Stimulated activated memory B cell treated with anti-CD40 and anti-IgM and Interleukin-4, amounts not matched to agents 10 μg/mL and 1 μg/mL and 100 μg/mL, for 72 hours (primary cell): ENCODE results near the gene PRDM1.

Source experiments
- ATAC-seq: fragments of 150-1000 bp; cut with Tn5 transposase; 2 replicates; pipeline ENCODE4 v1.10.0; 2021
- H3K27ac Mint-ChIP-seq: one replicate; pipeline ENCODE4 v1.8.0; 2022; ENCODE audit warnings: mild to moderate bottlenecking, mixed read lengths
- H3K27me3 Mint-ChIP-seq: one replicate; pipeline ENCODE4 v1.8.0; 2022; ENCODE audit warnings: mixed read lengths
- H3K36me3 Mint-ChIP-seq: one replicate; pipeline ENCODE4 v1.8.0; 2022; ENCODE audit warnings: mixed read lengths
- H3K4me1 Mint-ChIP-seq: one replicate; pipeline ENCODE4 v1.8.0; 2022; ENCODE audit warnings: mixed read lengths
- H3K4me3 Mint-ChIP-seq: one replicate; pipeline ENCODE4 v1.8.0; 2022; ENCODE audit warnings: mild to moderate bottlenecking, moderate library complexity, mixed read lengths
- H3K9me3 Mint-ChIP-seq: one replicate; pipeline ENCODE4 v1.8.0; 2022; ENCODE audit warnings: mixed read lengths

Gene PRDM1

GRCh38 chr6:106113256-106113959, 27.3 kb downstream of the PRDM1 start:
- peaks cover 8% of the 10 kb centered on the region for H3K36me3 Mint-ChIP-seq
- no peak for ATAC-seq
- H3K27me3 Mint-ChIP-seq = no peaks in the 10 kb centered on the region
- no peak overlapping the region for H3K4me3 Mint-ChIP-seq
- H3K4me1 Mint-ChIP-seq = peaks cover 48% of the 10 kb centered on the region
- no peaks in the 10 kb centered on the region for H3K9me3 Mint-ChIP-seq
- H3K27ac Mint-ChIP-seq = peak overlapping the region; percentile 74

DNA sequence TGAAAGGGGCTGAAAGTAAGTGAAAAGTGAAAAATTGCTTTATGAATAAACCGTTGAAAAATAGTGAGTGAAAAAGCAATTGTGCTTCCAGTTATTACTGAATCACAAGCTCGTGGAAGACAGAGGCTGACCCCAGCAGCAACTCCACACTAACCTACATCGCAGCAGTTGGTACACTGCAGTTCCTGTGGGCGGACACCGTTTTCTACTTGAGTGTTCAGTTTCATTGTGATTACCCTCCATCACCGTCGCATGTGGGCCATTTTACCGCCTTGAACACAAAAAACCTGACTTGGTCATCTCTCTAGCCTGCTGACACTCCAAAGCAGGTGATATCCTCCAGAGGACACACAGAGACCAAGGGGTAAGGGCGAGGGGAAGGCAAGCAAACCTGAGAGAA, 28.4 kb downstream of the PRDM1 start:
- ATAC-seq = peak; percentile 90
- Mint-ChIP-seq H3K27me3 (no peaks in the 10 kb centered on the region), H3K27ac (peak overlapping the region; percentile 74), H3K4me3 (peak overlapping the region; percentile 46), H3K9me3 (no peaks in the 10 kb centered on the region), H3K36me3 (peaks cover 6% of the 10 kb centered on the region), H3K4me1 (peaks cover 48% of the 10 kb centered on the region)

DNA sequence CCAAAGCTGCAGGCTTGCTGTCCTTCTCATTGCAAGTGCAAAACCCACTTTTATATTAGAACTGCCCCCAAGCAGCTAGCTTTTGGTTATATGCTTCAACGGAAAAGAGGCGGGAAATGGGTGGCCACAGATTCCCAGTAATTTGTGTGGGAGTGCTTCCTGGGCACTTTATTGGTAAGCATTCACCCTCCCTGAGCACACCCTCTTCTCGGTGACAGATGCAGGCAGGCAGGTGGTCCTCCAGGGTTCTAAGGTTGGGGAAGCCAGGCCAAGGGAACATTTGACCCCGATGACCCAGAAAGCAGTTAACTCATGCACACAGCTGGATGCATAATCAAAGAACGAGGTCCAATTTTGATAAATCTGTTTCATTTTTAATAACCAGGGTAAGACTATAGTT, 29.1 kb downstream of the PRDM1 start:
- H3K27me3 Mint-ChIP-seq = no peaks in the 10 kb centered on the region
- no peaks in the 10 kb centered on the region for H3K36me3 Mint-ChIP-seq
- H3K9me3 Mint-ChIP-seq = no peaks in the 10 kb centered on the region
- H3K4me1 Mint-ChIP-seq = peaks cover 48% of the 10 kb centered on the region
- H3K4me3 Mint-ChIP-seq = no peak overlapping the region
- no peak for ATAC-seq
- peak overlapping the region; percentile 74 for H3K27ac Mint-ChIP-seq

DNA sequence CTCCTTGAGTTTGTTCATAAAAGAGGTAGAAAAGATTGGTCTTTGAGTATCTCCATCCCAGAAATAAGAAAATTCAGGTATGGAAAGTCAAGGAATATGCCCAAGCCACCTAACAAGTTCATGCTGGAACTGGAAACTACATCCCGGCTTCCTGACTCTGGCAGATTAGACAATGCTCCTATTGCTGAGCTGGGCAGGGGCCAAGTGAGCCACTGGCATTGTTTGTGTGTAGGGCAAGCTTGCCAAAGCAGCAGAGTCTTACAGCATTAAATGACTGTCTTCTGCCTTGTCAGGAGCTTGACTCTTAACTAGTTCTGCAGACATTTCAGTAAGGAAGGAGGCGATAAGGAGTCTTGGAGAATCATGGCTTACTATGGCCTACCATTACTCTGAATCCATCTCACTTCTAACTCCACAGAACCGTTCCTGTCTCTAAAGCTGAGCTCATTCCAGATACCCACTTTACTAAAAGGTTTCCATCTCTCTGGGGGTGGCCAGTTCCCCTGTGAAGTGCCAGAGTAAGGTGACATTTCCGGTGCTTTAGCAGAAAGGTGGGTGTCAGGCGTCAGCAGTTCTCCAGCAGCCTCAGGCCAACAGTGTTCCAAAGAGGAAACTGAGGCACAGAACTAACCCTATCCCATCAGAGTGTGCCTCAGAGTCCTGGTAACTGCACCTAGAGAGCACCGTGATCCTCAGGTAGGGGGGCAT, 30.1 kb downstream of the PRDM1 start:
- Mint-ChIP-seq H3K27me3 (no peaks in the 10 kb centered on the region), H3K4me3 (no peak overlapping the region), H3K4me1 (peaks cover 48% of the 10 kb centered on the region), H3K9me3 (no peaks in the 10 kb centered on the region), H3K27ac (no peak overlapping the region), H3K36me3 (no peaks in the 10 kb centered on the region)
- ATAC-seq = no peak

DNA sequence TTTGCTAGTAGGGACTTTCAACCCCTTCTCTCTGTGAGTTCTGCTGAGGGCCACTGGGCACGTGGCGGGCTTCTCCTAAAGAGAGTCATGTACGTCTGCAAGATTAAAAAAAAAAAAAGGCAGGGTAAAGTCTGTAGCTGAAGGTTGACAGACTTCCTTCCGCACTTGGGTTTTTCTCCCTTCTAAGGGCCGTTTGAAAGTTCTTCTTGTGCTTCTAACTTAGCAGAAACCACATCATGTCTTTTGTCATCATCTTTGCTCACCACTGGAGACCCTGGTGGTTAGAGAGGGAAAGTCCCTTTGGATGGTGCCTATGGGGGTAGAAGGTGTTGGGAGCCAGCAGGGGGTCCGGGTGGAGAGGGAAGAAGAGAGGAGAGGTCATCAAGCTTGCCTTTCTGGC, 31.4 kb downstream of the PRDM1 start:
- H3K27ac Mint-ChIP-seq = peak overlapping the region; percentile 68
- peaks cover 37% of the 10 kb centered on the region for H3K4me1 Mint-ChIP-seq
- no peak overlapping the region for H3K4me3 Mint-ChIP-seq
- H3K9me3 Mint-ChIP-seq = no peaks in the 10 kb centered on the region
- ATAC-seq = peak; percentile 85
- H3K27me3 Mint-ChIP-seq = no peaks in the 10 kb centered on the region
- H3K36me3 Mint-ChIP-seq = no peaks in the 10 kb centered on the region

DNA sequence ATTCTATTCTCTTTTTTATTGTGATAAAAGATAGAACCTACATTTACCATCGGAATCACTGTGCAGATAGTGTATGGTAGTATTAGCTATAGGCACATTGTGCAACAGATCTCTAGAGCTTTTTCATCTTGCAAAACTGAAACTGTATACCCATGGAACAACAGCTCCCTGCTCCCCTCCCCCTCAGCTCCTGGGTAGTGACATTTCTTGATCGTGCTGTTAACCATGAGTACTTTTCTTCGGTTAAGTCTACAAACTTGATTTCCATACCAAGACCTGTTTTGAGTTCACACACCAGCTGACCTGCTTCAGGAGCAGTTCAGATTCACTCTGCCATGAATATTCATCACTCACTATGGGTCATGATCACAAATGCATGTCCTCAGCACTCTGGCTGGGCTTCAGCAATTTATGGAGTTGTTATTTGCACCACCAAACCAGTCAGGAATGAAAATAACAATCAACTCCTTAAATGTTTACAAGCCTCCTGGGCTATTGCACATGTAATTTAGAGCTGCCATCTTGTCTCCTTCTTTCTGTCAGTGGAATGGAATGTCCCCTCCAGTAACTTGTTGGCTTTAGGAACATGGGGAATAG, 32.8 kb downstream of the PRDM1 start:
- H3K27ac Mint-ChIP-seq = no peak overlapping the region
- ATAC-seq = no peak
- peaks cover 31% of the 10 kb centered on the region for H3K4me1 Mint-ChIP-seq
- no peaks in the 10 kb centered on the region for H3K36me3 Mint-ChIP-seq
- no peaks in the 10 kb centered on the region for H3K9me3 Mint-ChIP-seq
- H3K4me3 Mint-ChIP-seq = no peak overlapping the region
- no peaks in the 10 kb centered on the region for H3K27me3 Mint-ChIP-seq

GRCh38 chr6:106119546-106119945, 33.4 kb downstream of the PRDM1 start:
- Mint-ChIP-seq H3K36me3 (no peaks in the 10 kb centered on the region), H3K27me3 (no peaks in the 10 kb centered on the region), H3K4me1 (peaks cover 31% of the 10 kb centered on the region), H3K9me3 (no peaks in the 10 kb centered on the region), H3K4me3 (no peak overlapping the region), H3K27ac (no peak overlapping the region)
- no peak for ATAC-seq

GRCh38 chr6:106120006-106120405, 33.9 kb downstream of the PRDM1 start:
- Mint-ChIP-seq H3K27me3 (no peaks in the 10 kb centered on the region), H3K4me3 (no peak overlapping the region), H3K36me3 (no peaks in the 10 kb centered on the region), H3K4me1 (peaks cover 31% of the 10 kb centered on the region), H3K27ac (no peak overlapping the region), H3K9me3 (no peaks in the 10 kb centered on the region)
- no peak for ATAC-seq

GRCh38 chr6:106120406-106120805, 34.3 kb downstream of the PRDM1 start:
- Mint-ChIP-seq H3K27ac (no peak overlapping the region), H3K4me1 (peaks cover 30% of the 10 kb centered on the region), H3K4me3 (no peak overlapping the region), H3K36me3 (no peaks in the 10 kb centered on the region), H3K9me3 (no peaks in the 10 kb centered on the region), H3K27me3 (no peaks in the 10 kb centered on the region)
- ATAC-seq = no peak

DNA sequence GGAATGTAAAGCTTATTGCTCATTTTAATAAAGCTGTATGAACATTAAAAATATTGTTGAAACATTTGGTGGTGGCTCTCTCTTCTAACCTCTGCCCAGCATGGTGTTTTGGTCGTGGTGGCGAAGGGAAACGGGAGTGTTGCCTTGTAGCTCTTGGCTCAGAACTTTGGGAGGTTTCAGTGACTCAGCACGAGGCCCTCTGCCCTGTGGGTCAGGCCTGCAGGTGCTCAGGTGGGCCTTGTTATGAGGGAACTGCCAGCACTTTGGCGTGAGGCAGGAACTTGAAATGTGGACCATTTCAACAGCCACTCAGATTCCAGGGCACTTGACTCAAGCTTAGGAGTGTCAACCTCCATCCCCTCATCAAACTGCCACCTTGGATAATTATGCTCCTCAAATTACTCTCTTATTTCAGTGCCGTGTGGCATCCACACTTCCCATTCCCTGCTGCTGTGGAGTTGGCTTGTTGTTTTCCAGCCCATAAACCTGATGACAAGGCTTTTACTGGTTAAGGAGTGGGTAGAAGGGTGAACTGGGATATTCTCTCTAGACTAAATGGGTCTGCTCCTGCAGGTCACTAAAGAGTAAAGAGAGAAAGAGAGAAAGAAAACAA, 36.3 kb downstream of the PRDM1 start:
- Mint-ChIP-seq H3K27ac (no peak overlapping the region), H3K9me3 (no peaks in the 10 kb centered on the region), H3K36me3 (no peaks in the 10 kb centered on the region), H3K27me3 (no peaks in the 10 kb centered on the region), H3K4me1 (peaks cover 33% of the 10 kb centered on the region), H3K4me3 (no peak overlapping the region)
- no peak for ATAC-seq

DNA sequence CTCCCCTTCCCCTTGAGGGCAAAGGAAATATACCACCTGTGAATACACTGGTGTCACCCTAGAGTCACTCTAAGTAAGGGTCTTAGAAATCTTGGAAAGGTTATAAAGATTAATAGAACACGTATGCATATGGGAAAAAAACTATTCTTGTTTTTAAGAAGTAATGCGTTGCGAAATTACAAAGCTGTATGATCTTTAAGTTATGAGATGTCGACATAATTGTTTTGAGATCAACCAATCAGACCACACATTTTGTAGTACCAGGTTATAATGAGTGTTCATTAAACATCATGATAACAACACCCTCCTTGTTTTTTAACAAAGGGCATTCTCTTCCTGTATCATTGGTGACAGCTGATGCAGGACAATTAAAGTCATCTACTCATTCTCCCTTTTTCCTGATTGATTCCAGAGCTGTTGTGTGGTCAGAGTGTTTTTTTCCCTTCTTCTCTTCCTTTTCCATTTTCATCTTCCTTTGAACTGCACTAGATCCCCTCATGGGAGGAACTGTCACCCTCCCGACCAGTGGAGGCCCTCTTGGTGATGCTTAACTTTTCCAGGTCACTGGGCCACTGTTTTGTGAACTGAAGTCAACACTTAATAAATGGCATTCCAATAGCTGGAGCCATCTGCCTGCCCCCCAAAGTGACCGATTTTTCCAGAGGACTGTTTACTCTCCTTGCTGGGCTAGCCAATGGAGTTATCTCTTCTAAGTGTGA, 37.0 kb downstream of the PRDM1 start:
- H3K36me3 Mint-ChIP-seq = no peaks in the 10 kb centered on the region
- H3K27me3 Mint-ChIP-seq = no peaks in the 10 kb centered on the region
- peaks cover 26% of the 10 kb centered on the region for H3K4me1 Mint-ChIP-seq

DNA sequence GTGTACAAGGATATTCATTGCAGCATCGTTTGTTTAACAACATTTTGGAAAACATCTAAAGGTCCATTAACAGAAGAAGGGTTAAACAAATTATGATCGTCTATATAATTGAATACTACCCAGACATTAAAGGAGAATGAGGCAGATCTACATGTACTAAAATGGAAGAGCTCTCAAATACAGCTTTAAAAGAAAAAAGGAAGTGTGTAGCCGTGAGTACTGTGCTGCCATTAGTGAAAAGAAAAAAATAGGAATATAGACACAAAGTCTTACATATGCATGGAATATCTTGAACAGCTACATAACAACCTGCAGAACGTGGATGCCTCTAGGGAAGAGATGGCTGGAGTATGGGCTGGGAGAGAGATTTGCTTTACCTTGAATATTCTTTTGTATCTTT, 37.9 kb downstream of the PRDM1 start:
- Mint-ChIP-seq H3K4me3 (no peak overlapping the region), H3K27ac (peak overlapping the region; percentile 85), H3K36me3 (no peaks in the 10 kb centered on the region)

More for the DNA sequence above, 37.0 kb downstream of the PRDM1 start:
- Mint-ChIP-seq H3K27ac (no peak overlapping the region), H3K9me3 (no peaks in the 10 kb centered on the region), H3K4me3 (no peak overlapping the region)
- no peak for ATAC-seq

GRCh38 chr6:106124437-106125430, 38.6 kb downstream of the PRDM1 start:
- peak overlapping the region; percentile 85 for H3K27ac Mint-ChIP-seq
- H3K4me1 Mint-ChIP-seq = peaks cover 30% of the 10 kb centered on the region
- ATAC-seq = peak; percentile 34
- peak overlapping the region; percentile 19 for H3K4me3 Mint-ChIP-seq
- no peaks in the 10 kb centered on the region for H3K9me3 Mint-ChIP-seq
- no peaks in the 10 kb centered on the region for H3K36me3 Mint-ChIP-seq
- no peaks in the 10 kb centered on the region for H3K27me3 Mint-ChIP-seq

More for the DNA sequence above, 37.9 kb downstream of the PRDM1 start:
- peaks cover 29% of the 10 kb centered on the region for H3K4me1 Mint-ChIP-seq
- no peaks in the 10 kb centered on the region for H3K27me3 Mint-ChIP-seq
- ATAC-seq = no peak
- H3K9me3 Mint-ChIP-seq = no peaks in the 10 kb centered on the region

GRCh38 chr6:106125925-106126435, 39.8 kb downstream of the PRDM1 start:
- Mint-ChIP-seq H3K9me3 (no peaks in the 10 kb centered on the region), H3K27ac (peak overlapping the region; percentile 85), H3K4me1 (peaks cover 30% of the 10 kb centered on the region), H3K4me3 (peak overlapping the region; percentile 73), H3K27me3 (no peaks in the 10 kb centered on the region), H3K36me3 (no peaks in the 10 kb centered on the region)
- peak; percentile 79 for ATAC-seq
